IPS-18c (cell line): Measurements from ENCODE around the gene FAM53A.

Experiments used
- H3K4me3 ChIP-seq: 2 replicates; pipeline ENCODE4 v1.7.0; 2013; ENCODE audit warnings: low read depth, mild to moderate bottlenecking, low read length, moderate library complexity; ENCODE audit not compliant: insufficient read depth
- H3K9me3 ChIP-seq: one replicate; pipeline ENCODE4 v1.6.1; 2013; ENCODE audit warnings: mild to moderate bottlenecking, low read length, moderate library complexity; ENCODE audit not compliant: control insufficient read depth, insufficient read depth

The FAM53A gene

GRCh38 chr4:1637580-1638271 is 46.4 kb downstream of the FAM53A start:
- Histone ChIP-seq H3K9me3 (no peaks in the 10 kb centered on the region), H3K4me3 (no peak overlapping the region)

- no peak overlapping the region for H3K4me3 ChIP-seq
- H3K9me3 ChIP-seq: no peaks in the 10 kb centered on the region
These were observed 47.5 kb downstream of the FAM53A start for GRCh38 chr4:1636490-1637211.

- no peaks in the 10 kb centered on the region for H3K9me3 ChIP-seq
- H3K4me3 ChIP-seq: no peak overlapping the region
These were observed 48.6 kb downstream of the FAM53A start for GRCh38 chr4:1635464-1635863.

GRCh38 chr4:1633993-1634392 is 50.1 kb downstream of the FAM53A start:
- Histone ChIP-seq H3K4me3 (no peak overlapping the region), H3K9me3 (no peaks in the 10 kb centered on the region)

GRCh38 chr4:1632109-1633104 is 51.7 kb downstream of the FAM53A start:
- no peak overlapping the region for H3K4me3 ChIP-seq
- no peaks in the 10 kb centered on the region for H3K9me3 ChIP-seq

GRCh38 chr4:1631136-1631535 is 53.0 kb downstream of the FAM53A start:
- no peak overlapping the region for H3K4me3 ChIP-seq
- peaks cover 2% of the 10 kb centered on the region for H3K9me3 ChIP-seq

- no peak overlapping the region for H3K4me3 ChIP-seq
- peaks cover 5% of the 10 kb centered on the region for H3K9me3 ChIP-seq
These were observed 53.8 kb downstream of the FAM53A start for GRCh38 chr4:1630266-1630665.

GRCh38 chr4:1629699-1630083 is 54.4 kb downstream of the FAM53A start:
- Histone ChIP-seq H3K4me3 (no peak overlapping the region), H3K9me3 (peaks cover 6% of the 10 kb centered on the region)

- H3K4me3 ChIP-seq: no peak overlapping the region
- peaks cover 6% of the 10 kb centered on the region for H3K9me3 ChIP-seq
These were observed 55.0 kb downstream of the FAM53A start for GRCh38 chr4:1628892-1629698.

GRCh38 chr4:1627417-1628313 is 56.4 kb downstream of the FAM53A start:
- Histone ChIP-seq H3K4me3 (no peak overlapping the region), H3K9me3 (peaks cover 6% of the 10 kb centered on the region)

GRCh38 chr4:1626941-1627340 is 57.2 kb downstream of the FAM53A start:
- peaks cover 6% of the 10 kb centered on the region for H3K9me3 ChIP-seq
- H3K4me3 ChIP-seq: no peak overlapping the region

GRCh38 chr4:1626151-1626550 is 58.0 kb downstream of the FAM53A start:
- Histone ChIP-seq H3K4me3 (no peak overlapping the region), H3K9me3 (peaks cover 6% of the 10 kb centered on the region)

GRCh38 chr4:1625600-1626138 is 58.4 kb downstream of the FAM53A start:
- Histone ChIP-seq H3K4me3 (no peak overlapping the region), H3K9me3 (peaks cover 6% of the 10 kb centered on the region)

- Histone ChIP-seq H3K4me3 (no peak overlapping the region), H3K9me3 (peaks cover 6% of the 10 kb centered on the region)
These were observed 59.6 kb downstream of the FAM53A start for GRCh38 chr4:1624519-1624910.

- H3K9me3 ChIP-seq: peaks cover 6% of the 10 kb centered on the region
- no peak overlapping the region for H3K4me3 ChIP-seq
These were observed 60.1 kb downstream of the FAM53A start for GRCh38 chr4:1623821-1624518.
